Measurements from ENCODE around the gene CLEC14A. TPM values are rescaled to one million over a fixed set of nuclear protein-coding genes. Genes with fewer than 3 reads are reported as not detected.

The CLEC14A gene
- total and polyA plus RNA-seq, 9 of the 15 experiments (the other 6 are each of a cell fraction or from before 2014, with no cell fraction given): not detected

- ATAC-seq: no peak
- no peak overlapping the region for H3K9ac ChIP-seq (ENCODE audit: insufficient read depth in 1 of 2, low read depth in 2 of 2, low read length in 2 of 2)
- FAIRE-seq: no peak
- CTCF ChIA-PET (ENCODE audit: low intra/inter-chr PET ratio): no interaction called here
- H3K79me2 ChIP-seq (ENCODE audit: control insufficient read depth, insufficient read depth, low read length): no peaks in the 10 kb centered on the region
- no peak overlapping the region for H3K4me3 ChIP-seq
- POLR2A ChIA-PET: no interaction called here
- no peaks in the 10 kb centered on the region for H3K36me3 ChIP-seq (ENCODE audit: control insufficient read depth, insufficient read depth, low read length)
- in situ Hi-C loops (cut with MboI) (no loop called here), intact Hi-C loops (cut with micrococcal nuclease) (no loop called here)
- H3K27me3 ChIP-seq (ENCODE audit: control insufficient read depth in 2 of 2, insufficient read depth in 2 of 2, low read length in 2 of 2): no peaks in the 10 kb centered on the region
- BruUV-seq (replicated peaks): no TSS peak
- H4K20me1 ChIP-seq (replicated peaks; ENCODE audit: control insufficient read depth, insufficient read depth, low read length): no peaks in the 10 kb centered on the region
- no peak for DNase-seq (ENCODE audit: extremely low read depth in 1 of 4, low spot score in 3 of 4)
- H3K27ac ChIP-seq (ENCODE audit: extremely low read depth, low read depth, low read length): no peak overlapping the region
- no peak overlapping the region for H3K4me2 ChIP-seq (ENCODE audit: insufficient read depth, low read length)
- H3K9me3 ChIP-seq (replicated peaks; ENCODE audit: control insufficient read depth, insufficient read depth, low read depth, low read length): no peaks in the 10 kb centered on the region
- H3K9me1 ChIP-seq (ENCODE audit: control insufficient read depth, insufficient read depth, low read length): no peaks in the 10 kb centered on the region
- no peaks in the 10 kb centered on the region for H3K4me1 ChIP-seq (replicated peaks in 1 of 2; ENCODE audit: control insufficient read depth in 2 of 2, insufficient read depth in 2 of 2, low read length in 2 of 2)
- no peak overlapping the region for H2AFZ ChIP-seq (ENCODE audit: low read depth, low read length)
- TF ChIP-seq NFE2L1 (tag; IDR thresholded peaks at IDR 0.05; ENCODE audit: borderline replicate concordance, low read depth) (no peak), RNF2 (IDR thresholded peaks at IDR 0.05) (no peak), ELF2 (CRISPR knock-in tag; IDR thresholded peaks at IDR 0.05) (no peak), CC2D1A (IDR thresholded peaks at IDR 0.05) (no peak), ZNF76 (CRISPR knock-in tag; IDR thresholded peaks at IDR 0.05; ENCODE audit: borderline replicate concordance) (no peak), PBX2 (CRISPR knock-in tag; IDR thresholded peaks at IDR 0.05; ENCODE audit: low read depth) (no peak), PBX2 (tag; conservative IDR thresholded peaks at IDR 0.05; ENCODE audit: low read depth) (no peak), IFI16 (CRISPR knock-in tag; IDR thresholded peaks at IDR 0.05) (no peak), ZBTB7A (IDR thresholded peaks at IDR 0.05; ENCODE audit: borderline replicate concordance, control insufficient read depth, low read depth, low read length) (no peak), NCOR1 (IDR thresholded peaks at IDR 0.05) (no peak), GABPB1 (CRISPR knock-in tag; IDR thresholded peaks at IDR 0.05) (no peak), MLLT1 (IDR thresholded peaks at IDR 0.05) (no peak), ZNF589 (CRISPR knock-in tag; IDR thresholded peaks at IDR 0.05; ENCODE audit: low read depth) (no peak), ZNF143 (CRISPR knock-in tag; IDR thresholded peaks at IDR 0.05) (no peak), ARID1B (IDR thresholded peaks at IDR 0.05) (no peak), TSHZ1 (CRISPR knock-in tag; IDR thresholded peaks at IDR 0.05) (no peak), TEAD2 (tag; IDR thresholded peaks at IDR 0.05) (no peak), KDM5B (IDR thresholded peaks at IDR 0.05; ENCODE audit: insufficient replicate concordance, low read depth, low read length) (no peak)
These were observed 51.2 kb downstream of the CLEC14A start for GRCh38 chr14:38204719-38205115.
